GM04503 (cell line): ENCODE measurements around the gene CD200R1L.

Experiments
- DNase-seq: peaks from one replicate; pipeline ENCODE4 v3.0.0-alpha.2; 2012; ENCODE audit warnings: low read depth

The CD200R1L gene

GRCh38 chr3:112818289-112818688, 28.4 kb downstream of the CD200R1L start:
- peak; percentile 36 for DNase-seq

DNA sequence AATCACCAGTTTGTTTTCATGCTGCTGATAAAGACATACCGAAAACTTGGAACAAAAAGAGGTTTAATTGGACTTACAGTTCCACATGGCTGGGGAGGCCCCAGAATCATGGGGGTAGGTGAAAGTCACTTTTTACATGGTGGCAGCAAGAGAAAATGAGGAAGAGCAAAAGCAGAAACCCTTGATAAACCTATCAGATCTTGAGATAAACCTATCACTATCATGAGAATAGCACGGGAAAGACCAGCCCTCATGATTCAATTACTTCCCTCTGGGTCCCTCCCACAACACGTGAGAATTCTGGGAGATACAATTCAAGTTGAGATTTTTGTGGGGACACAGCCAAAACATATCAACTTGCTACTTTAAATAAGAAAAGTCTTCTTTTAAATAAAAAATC, 28.9 kb downstream of the CD200R1L start:
- no peak for DNase-seq

DNA sequence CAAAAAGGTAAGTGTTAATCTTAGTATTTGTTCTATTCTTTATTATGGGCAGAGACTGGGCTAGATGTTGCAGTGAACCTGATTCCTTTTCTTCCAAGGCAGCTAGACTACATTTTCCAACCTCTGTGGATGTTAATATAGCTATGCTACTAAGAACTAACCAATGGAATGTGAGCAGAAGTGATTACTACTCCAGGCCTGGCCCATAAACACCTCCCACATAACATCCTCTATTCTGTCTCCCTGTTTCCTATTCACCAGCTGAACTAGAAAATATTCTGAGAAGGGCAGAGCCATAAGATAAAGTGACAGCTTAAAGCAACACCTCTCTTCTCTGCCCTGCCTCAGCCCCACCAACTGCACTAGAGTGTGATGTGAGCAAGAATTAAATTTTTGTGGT, 29.4 kb downstream of the CD200R1L start:
- no peak for DNase-seq

DNA sequence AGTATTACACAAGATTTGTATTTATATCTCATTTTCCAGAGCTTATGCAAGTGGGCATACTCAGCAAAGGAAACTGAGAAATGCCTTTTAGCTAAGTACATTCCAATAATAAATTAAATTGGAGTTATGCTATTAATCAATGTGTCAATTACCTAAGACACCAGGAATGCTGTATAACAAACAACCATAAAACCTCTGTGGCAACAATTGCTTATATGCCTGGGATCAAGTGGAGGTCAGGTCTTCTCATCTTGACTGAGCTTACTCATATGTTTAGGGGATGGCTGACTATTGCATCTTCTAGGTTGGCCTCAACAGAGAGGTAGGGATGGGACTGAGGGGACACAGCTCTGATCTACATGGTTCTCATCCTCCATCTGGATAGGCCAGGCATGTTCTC, 30.7 kb downstream of the CD200R1L start:
- peak; percentile 30 for DNase-seq

- DNase-seq = peak; percentile 35
These were observed 32.4 kb downstream of the CD200R1L start for GRCh38 chr3:112814266-112814665.

- DNase-seq = peak; percentile 31
These were observed 32.9 kb downstream of the CD200R1L start for GRCh38 chr3:112813723-112814171.

- DNase-seq = no peak
These were observed 33.6 kb downstream of the CD200R1L start for GRCh38 chr3:112813016-112813415.

DNA sequence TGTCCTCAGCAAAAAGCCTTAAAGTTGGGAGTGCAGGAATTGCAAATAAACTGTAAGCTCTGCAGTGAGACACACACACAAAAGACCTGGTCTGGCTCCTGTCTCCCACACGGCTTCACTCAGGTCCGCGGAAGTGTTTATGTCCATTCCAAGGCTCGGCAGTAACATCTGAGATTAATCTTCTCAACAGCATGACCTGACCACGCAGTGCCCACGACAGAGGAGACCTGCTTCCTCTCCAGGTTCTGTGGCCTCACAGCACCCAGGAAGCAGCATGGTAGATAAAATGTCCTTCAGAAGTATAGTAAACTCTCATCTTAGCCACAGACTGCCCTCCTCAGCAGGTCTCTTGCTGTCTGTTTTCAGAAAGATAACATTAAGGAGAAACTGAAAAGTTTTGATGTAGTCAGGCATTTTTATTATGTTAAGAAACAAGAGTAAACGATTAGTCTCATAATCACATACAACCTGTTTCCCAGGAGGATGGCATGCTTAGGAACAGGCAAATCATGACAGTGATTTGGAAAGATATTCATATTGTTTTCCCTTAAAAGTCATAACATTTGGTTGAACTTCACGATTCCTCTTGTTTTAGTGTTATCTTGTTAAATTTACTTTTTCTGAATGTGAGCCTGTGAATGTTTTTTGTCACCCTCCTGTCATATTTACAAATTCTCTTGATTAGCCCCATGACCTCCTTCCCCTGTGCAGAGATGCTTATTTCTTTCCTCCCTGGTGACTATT, 34.6 kb downstream of the CD200R1L start:
- DNase-seq = no peak

- DNase-seq = peak; percentile 96
These were observed 35.4 kb downstream of the CD200R1L start for GRCh38 chr3:112811131-112811884.

GRCh38 chr3:112810561-112810960, 36.1 kb downstream of the CD200R1L start:
- DNase-seq = no peak

- DNase-seq = no peak
These were observed 38.5 kb downstream of the CD200R1L start for GRCh38 chr3:112808136-112808535.

GRCh38 chr3:112807685-112808084, 39.0 kb downstream of the CD200R1L start:
- DNase-seq = no peak

- no peak for DNase-seq
These were observed 39.8 kb downstream of the CD200R1L start for GRCh38 chr3:112806903-112807302.

- no peak for DNase-seq
These were observed 41.5 kb downstream of the CD200R1L start for GRCh38 chr3:112805126-112805525.

DNA sequence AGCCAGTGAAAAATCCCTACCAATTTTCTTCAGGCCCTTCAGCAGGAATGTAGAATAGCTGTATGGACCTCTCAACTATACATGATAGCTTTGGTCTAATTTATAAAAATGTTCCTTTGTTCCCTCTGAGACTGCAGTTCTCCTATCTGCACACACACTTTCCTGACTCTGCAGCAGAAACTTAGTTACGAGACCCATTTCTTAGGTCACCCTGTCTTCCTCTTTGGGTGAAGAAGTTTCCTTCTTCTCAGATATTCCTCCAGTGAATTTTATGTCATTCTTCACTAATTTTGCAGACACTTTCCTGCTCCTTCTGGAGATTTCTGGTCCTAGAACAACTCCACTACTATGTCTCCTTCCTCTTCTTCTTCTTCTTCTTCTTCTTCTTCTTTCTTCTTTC, 42.6 kb downstream of the CD200R1L start:
- no peak for DNase-seq

- DNase-seq = no peak
These were observed 43.2 kb downstream of the CD200R1L start for GRCh38 chr3:112803467-112803866.

- no peak for DNase-seq
These were observed 44.3 kb downstream of the CD200R1L start for GRCh38 chr3:112802338-112802737.

DNA sequence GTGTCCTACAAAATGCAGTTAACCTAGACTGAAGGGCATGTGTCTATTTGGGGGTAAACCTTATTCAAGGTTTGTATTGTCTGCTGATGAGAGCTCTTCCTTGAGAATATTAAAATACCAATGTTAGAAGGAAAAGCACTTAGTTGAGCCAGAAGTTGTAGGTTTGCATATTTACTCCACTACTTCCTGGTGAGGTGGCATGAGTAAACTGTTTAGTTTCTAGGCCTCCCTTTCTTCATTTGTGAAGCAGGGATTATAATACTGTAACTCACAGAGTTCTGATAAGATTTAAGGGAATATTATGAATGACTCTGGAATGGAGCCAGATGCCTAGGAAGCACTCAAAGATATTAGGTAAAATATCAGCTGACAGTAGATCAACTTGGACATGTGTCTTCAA, 46.7 kb downstream of the CD200R1L start:
- DNase-seq = no peak

- no peak for DNase-seq
These were observed 52.0 kb downstream of the CD200R1L start for GRCh38 chr3:112794622-112795172.

GRCh38 chr3:112793326-112794081, 53.2 kb downstream of the CD200R1L start:
- DNase-seq = no peak

GRCh38 chr3:112791736-112792135, 54.9 kb downstream of the CD200R1L start:
- DNase-seq = no peak

- no peak for DNase-seq
These were observed 56.9 kb downstream of the CD200R1L start for GRCh38 chr3:112789787-112790186.
